ENCODE data around the gene FADS6.

Gene FADS6

GRCh38 chr17:74862919-74863318 lies 30.5 kb downstream of the FADS6 start:
- H3K27me3 ChIP-seq (ENCODE audit: control insufficient read depth, insufficient read depth, low read length) = peaks cover 48% of the 10 kb centered on the region
- H3K9me3 ChIP-seq (ENCODE audit: control insufficient read depth, low read depth, low read length) = no peaks in the 10 kb centered on the region
- no peaks in the 10 kb centered on the region for H3K36me3 ChIP-seq (ENCODE audit: control insufficient read depth, low read depth, low read length)
- no peak overlapping the region for H3K4me3 ChIP-seq (ENCODE audit: low read length)
- no peak overlapping the region for H3K27ac ChIP-seq (ENCODE audit: low read length)
- peaks cover 3% of the 10 kb centered on the region for H3K4me1 ChIP-seq (ENCODE audit: control insufficient read depth, low read depth, low read length)
- no peak overlapping the region for H3K9ac ChIP-seq (ENCODE audit: low read length)

DNA sequence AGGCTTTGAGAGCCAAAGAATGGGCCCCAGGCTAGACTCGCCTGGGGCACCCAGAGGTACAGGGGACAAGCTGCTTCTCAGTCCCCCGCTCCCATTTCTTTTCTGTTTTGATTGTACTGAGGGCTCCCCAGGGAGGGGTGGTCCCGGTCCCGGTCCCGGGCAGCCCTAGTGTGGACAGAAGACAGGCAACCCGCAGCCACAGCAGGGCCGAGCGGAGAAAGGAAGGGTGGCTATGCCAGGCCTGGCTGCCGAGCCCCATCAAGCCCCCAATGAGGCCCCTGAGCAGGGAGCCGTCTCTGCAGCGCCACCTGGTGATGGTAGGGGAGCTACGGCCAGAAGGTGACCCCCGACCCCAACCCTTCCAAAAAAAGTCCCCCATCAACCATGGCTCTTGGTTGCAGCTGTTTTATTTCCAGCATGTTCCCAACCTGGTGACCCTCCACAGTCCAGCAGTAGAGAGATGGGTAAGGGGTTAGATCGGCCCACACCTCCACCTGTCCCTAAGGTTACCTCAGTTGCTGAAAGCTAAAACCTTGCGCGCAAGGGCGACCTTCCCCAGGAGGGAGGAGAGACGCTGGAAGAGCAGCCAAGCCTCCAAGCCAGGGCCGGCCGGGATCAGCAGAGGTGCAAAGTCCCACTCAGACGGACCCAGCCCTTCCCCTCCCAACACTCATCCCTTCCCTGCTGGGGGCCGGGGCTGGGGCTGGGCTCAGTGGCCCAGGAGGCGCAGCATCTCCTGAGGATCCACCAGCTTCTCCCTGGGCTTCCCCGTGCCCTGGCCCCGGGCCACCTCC lies 31.1 kb downstream of the FADS6 start:
- peaks cover 3% of the 10 kb centered on the region for H3K4me1 ChIP-seq (ENCODE audit: control insufficient read depth, low read depth, low read length)
- H3K9ac ChIP-seq (ENCODE audit: low read length) = no peak overlapping the region
- H3K4me3 ChIP-seq (ENCODE audit: low read length) = peak overlapping the region; percentile 21
- no peak overlapping the region for H3K27ac ChIP-seq (ENCODE audit: low read length)
- peaks cover 54% of the 10 kb centered on the region for H3K27me3 ChIP-seq (ENCODE audit: control insufficient read depth, insufficient read depth, low read length)
- no peaks in the 10 kb centered on the region for H3K36me3 ChIP-seq (ENCODE audit: control insufficient read depth, low read depth, low read length)
- H3K9me3 ChIP-seq (ENCODE audit: control insufficient read depth, low read depth, low read length) = no peaks in the 10 kb centered on the region

DNA sequence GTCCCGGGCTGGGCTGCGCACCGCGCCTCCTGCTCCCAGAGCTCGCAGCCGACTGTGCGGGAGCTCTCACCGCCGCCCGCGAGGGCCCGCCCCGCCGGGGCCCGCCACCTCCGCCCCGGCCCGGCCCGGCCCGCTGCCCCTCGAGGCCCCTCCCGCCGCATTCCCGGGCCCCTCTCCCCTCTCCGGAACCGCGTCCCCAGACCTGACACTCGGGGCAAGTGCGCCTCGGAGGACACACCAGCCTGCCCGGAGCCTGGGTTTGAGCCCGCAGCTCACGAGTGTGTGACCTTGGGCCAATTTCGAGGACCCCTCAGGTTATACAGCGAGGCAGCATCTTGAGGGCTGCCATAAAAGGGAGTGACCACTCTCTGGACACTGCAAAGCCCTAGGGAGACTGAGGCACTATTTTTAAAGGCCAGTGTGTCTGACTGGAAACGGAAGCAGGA lies 31.7 kb downstream of the FADS6 start:
- H3K27ac ChIP-seq (ENCODE audit: low read length) = no peak overlapping the region
- no peaks in the 10 kb centered on the region for H3K9me3 ChIP-seq (ENCODE audit: control insufficient read depth, low read depth, low read length)
- peak overlapping the region; percentile 21 for H3K4me3 ChIP-seq (ENCODE audit: low read length)
- H3K9ac ChIP-seq (ENCODE audit: low read length) = no peak overlapping the region
- H3K36me3 ChIP-seq (ENCODE audit: control insufficient read depth, low read depth, low read length) = no peaks in the 10 kb centered on the region
- H3K4me1 ChIP-seq (ENCODE audit: control insufficient read depth, low read depth, low read length) = peaks cover 3% of the 10 kb centered on the region
- peaks cover 60% of the 10 kb centered on the region for H3K27me3 ChIP-seq (ENCODE audit: control insufficient read depth, insufficient read depth, low read length)

DNA sequence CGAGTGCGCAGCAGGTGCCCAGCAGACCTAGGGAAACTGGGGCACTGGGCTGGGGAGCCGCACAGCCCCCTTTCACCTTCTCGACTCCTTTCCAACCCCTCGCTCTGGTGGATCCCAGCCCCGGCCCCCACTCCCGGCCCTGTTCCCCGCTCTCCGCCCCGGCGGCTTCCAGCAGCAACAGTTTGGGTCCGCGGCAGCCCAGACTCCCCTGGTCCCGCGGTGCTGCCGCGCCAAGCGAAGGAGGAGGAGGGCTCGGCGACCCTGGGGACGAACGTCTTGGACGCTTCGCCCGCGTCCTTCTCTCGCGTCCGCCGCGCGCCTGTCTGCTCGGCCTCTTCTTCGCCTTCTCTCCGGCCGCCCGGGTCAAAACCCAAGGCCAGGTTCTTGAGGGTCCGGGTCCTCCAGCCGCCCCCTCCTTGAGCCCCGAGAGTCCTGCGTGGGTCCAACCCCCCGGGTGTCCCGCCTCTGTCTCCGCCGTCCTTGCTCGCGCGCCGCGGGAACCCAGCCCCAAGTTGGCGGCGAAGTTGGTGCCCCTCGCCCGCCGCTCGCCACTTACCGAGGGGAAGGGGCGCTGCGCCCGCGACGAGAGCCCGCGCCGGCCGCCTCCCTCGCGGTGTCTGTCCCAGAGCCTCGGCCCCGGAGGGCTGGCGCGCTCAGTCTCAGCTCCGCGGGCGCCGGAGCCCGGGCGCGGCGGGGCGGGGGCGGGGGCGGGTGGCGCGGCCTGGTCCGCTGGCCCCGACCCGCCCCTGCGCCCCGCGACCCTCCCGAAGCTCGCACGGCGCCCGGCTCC lies 32.4 kb downstream of the FADS6 start:
- Histone ChIP-seq H3K4me3 (ENCODE audit: low read length) (peak overlapping the region; percentile 33), H3K27ac (ENCODE audit: low read length) (no peak overlapping the region), H3K27me3 (ENCODE audit: control insufficient read depth, insufficient read depth, low read length) (peaks cover 66% of the 10 kb centered on the region), H3K36me3 (ENCODE audit: control insufficient read depth, low read depth, low read length) (no peaks in the 10 kb centered on the region), H3K4me1 (ENCODE audit: control insufficient read depth, low read depth, low read length) (peaks cover 3% of the 10 kb centered on the region), H3K9ac (ENCODE audit: low read length) (no peak overlapping the region), H3K9me3 (ENCODE audit: control insufficient read depth, low read depth, low read length) (no peaks in the 10 kb centered on the region)

GRCh38 chr17:74860229-74860871 lies 33.1 kb downstream of the FADS6 start:
- Histone ChIP-seq H3K27me3 (ENCODE audit: control insufficient read depth, insufficient read depth, low read length) (peaks cover 74% of the 10 kb centered on the region), H3K36me3 (ENCODE audit: control insufficient read depth, low read depth, low read length) (no peaks in the 10 kb centered on the region), H3K4me3 (ENCODE audit: low read length) (peak overlapping the region; percentile 33), H3K9me3 (ENCODE audit: control insufficient read depth, low read depth, low read length) (no peaks in the 10 kb centered on the region), H3K27ac (ENCODE audit: low read length) (no peak overlapping the region), H3K9ac (ENCODE audit: low read length) (no peak overlapping the region), H3K4me1 (ENCODE audit: control insufficient read depth, low read depth, low read length) (peaks cover 3% of the 10 kb centered on the region)

- Histone ChIP-seq H3K9me3 (ENCODE audit: control insufficient read depth, low read depth, low read length) (no peaks in the 10 kb centered on the region), H3K27ac (ENCODE audit: low read length) (no peak within 1 kb of the TSS), H3K4me1 (ENCODE audit: control insufficient read depth, low read depth, low read length) (peaks cover 3% of the 10 kb centered on the region), H3K4me3 (ENCODE audit: low read length) (peak within 1 kb of the TSS; percentile 35), H3K27me3 (ENCODE audit: control insufficient read depth, insufficient read depth, low read length) (peaks cover 81% of the 10 kb centered on the region), H3K36me3 (ENCODE audit: control insufficient read depth, low read depth, low read length) (no peaks in the 10 kb centered on the region), H3K9ac (ENCODE audit: low read length) (no peak within 1 kb of the TSS)
Observed at GRCh38 chr17:74859459-74860228, 33.8 kb downstream of the FADS6 start, which contains the start of gene GRIN2C. Gene GRIN2C, minus strand, starts transcription at chr17:74859885. Its CDS starts 4,793 bp downstream, at chr17:74855092.

DNA sequence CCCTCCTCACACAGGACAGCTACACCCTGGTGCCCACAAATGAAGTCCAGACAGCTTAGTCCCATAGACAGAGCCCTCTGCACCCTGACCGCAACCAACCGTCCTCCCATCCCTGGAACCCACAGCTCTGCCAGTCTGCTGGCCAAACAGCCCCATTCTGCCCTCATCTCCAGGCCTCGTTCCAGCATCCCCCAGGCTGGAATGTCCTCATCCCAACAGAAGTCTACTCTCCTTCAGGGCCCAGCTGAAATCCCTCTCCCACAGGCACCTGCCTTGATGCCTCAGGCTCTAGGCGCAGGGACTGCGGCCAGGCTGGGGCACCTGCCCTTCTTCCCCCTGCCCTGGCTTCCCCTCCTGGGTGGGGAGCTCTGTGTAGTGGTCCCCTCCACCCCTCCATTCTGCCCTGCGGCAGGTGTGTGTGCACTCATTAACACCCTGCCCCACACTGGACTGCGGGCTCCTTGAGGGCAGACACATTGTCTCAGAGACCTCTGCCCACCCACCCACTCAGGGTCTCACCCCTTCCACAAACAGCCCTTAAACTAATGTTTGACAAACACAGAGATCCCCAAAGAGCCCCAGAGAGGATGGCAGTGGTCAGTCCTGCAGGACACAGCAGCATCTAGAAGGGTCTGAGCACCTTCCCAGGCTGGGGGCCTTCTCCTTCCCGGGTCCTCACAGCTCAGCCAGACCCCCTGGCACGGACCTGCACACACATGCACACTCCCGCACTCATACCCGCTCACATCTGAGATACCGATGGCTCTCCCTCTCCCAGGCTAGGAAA lies 34.6 kb downstream of the FADS6 start:
- no peak overlapping the region for H3K9ac ChIP-seq (ENCODE audit: low read length)
- H3K4me1 ChIP-seq (ENCODE audit: control insufficient read depth, low read depth, low read length) = peaks cover 3% of the 10 kb centered on the region
- H3K4me3 ChIP-seq (ENCODE audit: low read length) = peak overlapping the region; percentile 35
- no peaks in the 10 kb centered on the region for H3K9me3 ChIP-seq (ENCODE audit: control insufficient read depth, low read depth, low read length)
- H3K27ac ChIP-seq (ENCODE audit: low read length) = no peak overlapping the region
- H3K27me3 ChIP-seq (ENCODE audit: control insufficient read depth, insufficient read depth, low read length) = peaks cover 88% of the 10 kb centered on the region
- H3K36me3 ChIP-seq (ENCODE audit: control insufficient read depth, low read depth, low read length) = no peaks in the 10 kb centered on the region

DNA sequence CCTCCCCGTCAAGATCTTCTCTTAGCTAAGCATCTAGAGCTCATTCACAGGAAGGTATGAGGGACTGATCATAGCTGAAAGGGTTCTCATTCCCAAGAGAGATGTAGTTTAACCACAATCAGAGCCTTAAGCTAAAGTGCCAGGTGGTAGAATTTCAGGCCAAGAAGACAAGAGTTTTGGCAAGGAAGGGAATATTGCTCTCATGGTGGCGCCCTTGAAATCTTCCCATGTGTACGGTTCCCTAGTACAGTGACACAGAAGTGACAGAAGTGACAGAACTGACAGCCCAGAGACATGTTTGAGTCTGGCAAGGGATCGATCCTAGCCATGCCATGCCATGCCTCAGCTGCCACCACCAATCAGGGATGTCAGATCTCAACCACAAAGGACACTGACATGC lies 36.2 kb downstream of the FADS6 start:
- no peak overlapping the region for H3K4me3 ChIP-seq (ENCODE audit: low read length)
- H3K9me3 ChIP-seq (ENCODE audit: control insufficient read depth, low read depth, low read length) = no peaks in the 10 kb centered on the region
- H3K36me3 ChIP-seq (ENCODE audit: control insufficient read depth, low read depth, low read length) = no peaks in the 10 kb centered on the region
- no peak overlapping the region for H3K9ac ChIP-seq (ENCODE audit: low read length)
- H3K27me3 ChIP-seq (ENCODE audit: control insufficient read depth, insufficient read depth, low read length) = peaks cover 96% of the 10 kb centered on the region
- H3K27ac ChIP-seq (ENCODE audit: low read length) = no peak overlapping the region
- H3K4me1 ChIP-seq (ENCODE audit: control insufficient read depth, low read depth, low read length) = peaks cover 8% of the 10 kb centered on the region

DNA sequence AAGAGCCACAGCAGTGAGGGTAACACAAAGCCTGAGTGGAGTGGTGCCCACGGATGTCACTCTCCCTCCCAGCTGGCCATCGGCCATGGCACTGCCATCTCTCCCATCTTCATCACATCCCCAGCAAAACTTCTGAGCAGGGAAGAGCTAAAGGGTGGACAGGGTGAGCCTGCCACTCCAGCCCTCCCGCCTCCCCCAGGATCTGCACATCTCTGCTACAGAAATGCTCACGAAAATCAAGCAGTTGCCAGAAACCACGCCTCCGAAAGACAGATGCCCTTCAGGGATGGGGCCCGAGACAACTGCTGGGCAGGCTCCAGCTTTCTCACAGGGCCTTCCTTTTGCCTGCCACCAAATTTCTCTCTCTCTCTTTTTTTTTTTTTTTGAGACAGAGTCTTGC lies 37.3 kb downstream of the FADS6 start:
- Histone ChIP-seq H3K4me3 (ENCODE audit: low read length) (no peak overlapping the region), H3K36me3 (ENCODE audit: control insufficient read depth, low read depth, low read length) (no peaks in the 10 kb centered on the region), H3K27me3 (ENCODE audit: control insufficient read depth, insufficient read depth, low read length) (peaks cover 98% of the 10 kb centered on the region), H3K9ac (ENCODE audit: low read length) (no peak overlapping the region), H3K27ac (ENCODE audit: low read length) (no peak overlapping the region), H3K9me3 (ENCODE audit: control insufficient read depth, low read depth, low read length) (no peaks in the 10 kb centered on the region), H3K4me1 (ENCODE audit: control insufficient read depth, low read depth, low read length) (peaks cover 5% of the 10 kb centered on the region)

DNA sequence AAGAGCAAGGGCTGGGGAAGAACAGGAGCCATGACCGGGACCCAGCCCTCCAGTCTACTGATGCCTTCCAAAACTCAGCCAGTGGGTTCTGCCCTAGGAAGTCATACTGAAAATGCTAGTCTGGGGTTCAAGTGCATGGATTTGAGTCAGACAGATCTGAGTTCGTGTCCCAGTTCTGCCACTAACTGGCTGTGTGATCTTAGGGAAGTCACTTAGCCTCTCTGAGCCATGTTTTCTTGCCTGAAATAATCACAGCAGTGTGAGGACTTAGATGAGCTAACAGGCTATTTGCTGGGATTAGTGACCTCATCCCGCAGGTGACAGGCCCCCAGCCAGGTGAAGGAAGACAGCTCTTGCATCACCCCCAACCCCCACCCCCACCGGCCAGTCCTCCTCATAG lies 38.1 kb downstream of the FADS6 start:
- peaks cover 98% of the 10 kb centered on the region for H3K27me3 ChIP-seq (ENCODE audit: control insufficient read depth, insufficient read depth, low read length)
- H3K27ac ChIP-seq (ENCODE audit: low read length) = no peak overlapping the region
- no peak overlapping the region for H3K4me3 ChIP-seq (ENCODE audit: low read length)
- no peaks in the 10 kb centered on the region for H3K36me3 ChIP-seq (ENCODE audit: control insufficient read depth, low read depth, low read length)
- H3K4me1 ChIP-seq (ENCODE audit: control insufficient read depth, low read depth, low read length) = peaks cover 5% of the 10 kb centered on the region
- no peak overlapping the region for H3K9ac ChIP-seq (ENCODE audit: low read length)
- no peaks in the 10 kb centered on the region for H3K9me3 ChIP-seq (ENCODE audit: control insufficient read depth, low read depth, low read length)
